Thoracic aorta (tissue), 2 donors: ENCODE measurements around the gene RNF2. TPM values are rescaled to one million over a fixed set of nuclear protein-coding genes. Genes with fewer than 3 reads are reported as not detected.

Experiments used
- ATAC-seq: fragments of 150-250 bp; one replicate; pipeline ENCODE4 v1.8.0; 2017; ENCODE audit warnings: low read depth; ENCODE audit not compliant: insufficient number of reproducible peaks, low FRiP score
- DNase-seq: peaks from one replicate; pipeline ENCODE4 v3.0.0-alpha.2; 2020; ENCODE audit warnings: low spot score
- H3K27ac ChIP-seq, 2 donors: fragments of 200-600 bp; sonication (generic); 1 replicate in 1 of 2; 2 replicates in 1 of 2; pipeline ENCODE4 v1.5.1; 2016; ENCODE audit warnings: mild to moderate bottlenecking in 2 of 2, moderate library complexity in 2 of 2
- H3K27me3 ChIP-seq: fragments of 200-600 bp; sonication (generic); replicated peaks from 2 replicates; pipeline ENCODE4 v1.6.0; 2016; ENCODE audit warnings: mild to moderate bottlenecking; ENCODE audit not compliant: insufficient read depth
- H3K36me3 ChIP-seq: fragments of 200-600 bp; sonication (generic); one replicate; pipeline ENCODE4 v1.5.1; 2016
- H3K4me1 ChIP-seq, 2 donors: fragments of 200-600 bp; sonication (generic); 1 replicate in 1 of 2; 2 replicates in 1 of 2; pipeline versions ENCODE4 v1.5.1 to v1.6.0; 2016; ENCODE audit warnings: low read depth in 2 of 2, mild to moderate bottlenecking in 1 of 2; ENCODE audit not compliant: control insufficient read depth in 1 of 2
- H3K4me3 ChIP-seq: fragments of 200-600 bp; sonication (generic); 2 replicates; pipeline ENCODE4 v1.5.1; 2016; ENCODE audit warnings: mild to moderate bottlenecking
- H3K9me3 ChIP-seq: fragments of 200-600 bp; sonication (generic); 2 replicates; pipeline ENCODE4 v1.5.1; 2016
- total RNA-seq, 2 donors: library from RNA; depleted of rRNA; stranded (reverse); fragments of >200 nt; gene quantifications; one replicate each; pipeline versions ENCODE4 v1.1.0 to v1.2.3, GENCODE V29; 2016
- TF ChIP-seq, protein P1 (sequence below): fragments of 200-600 bp; sonication (generic); IDR thresholded peaks from one replicate; pipeline ENCODE4 v1.5.1; 2019; ENCODE audit warnings: antibody characterized with exemption

Gene RNF2
- total RNA-seq, 2 donors from 2014 or later: 13.8 to 15.7 TPM

DNA sequence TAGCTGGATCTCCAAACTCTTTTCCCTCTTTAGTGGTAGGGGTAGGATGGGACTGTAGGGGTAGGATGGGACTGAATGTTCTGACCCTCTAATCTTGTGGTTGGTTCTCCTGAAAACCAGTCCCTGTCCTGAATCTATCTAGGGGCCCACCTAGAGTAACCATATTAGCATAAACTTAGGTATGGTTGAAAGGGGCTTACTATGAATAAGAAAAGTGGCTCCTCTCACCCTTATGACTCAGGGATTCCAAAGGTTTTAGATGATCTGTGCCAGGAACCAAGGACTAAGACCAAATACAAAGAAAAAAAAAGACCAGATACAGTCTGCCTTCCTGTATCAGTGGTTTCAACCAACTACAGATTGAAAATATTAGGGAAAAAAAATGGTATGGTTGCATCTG, 28.9 kb downstream of the RNF2 start:
- Histone ChIP-seq H3K4me3 (no peak overlapping the region), H3K36me3 (no peaks in the 10 kb centered on the region), H3K4me1 (peaks cover 0 to 2% of the 10 kb centered on the region in 2 donors), H3K27me3 (no peaks in the 10 kb centered on the region), H3K27ac (no peak overlapping the region), H3K9me3 (no peaks in the 10 kb centered on the region)
- DNase-seq (no peak), ATAC-seq (no peak)
- TF ChIP-seq, protein P1, sequence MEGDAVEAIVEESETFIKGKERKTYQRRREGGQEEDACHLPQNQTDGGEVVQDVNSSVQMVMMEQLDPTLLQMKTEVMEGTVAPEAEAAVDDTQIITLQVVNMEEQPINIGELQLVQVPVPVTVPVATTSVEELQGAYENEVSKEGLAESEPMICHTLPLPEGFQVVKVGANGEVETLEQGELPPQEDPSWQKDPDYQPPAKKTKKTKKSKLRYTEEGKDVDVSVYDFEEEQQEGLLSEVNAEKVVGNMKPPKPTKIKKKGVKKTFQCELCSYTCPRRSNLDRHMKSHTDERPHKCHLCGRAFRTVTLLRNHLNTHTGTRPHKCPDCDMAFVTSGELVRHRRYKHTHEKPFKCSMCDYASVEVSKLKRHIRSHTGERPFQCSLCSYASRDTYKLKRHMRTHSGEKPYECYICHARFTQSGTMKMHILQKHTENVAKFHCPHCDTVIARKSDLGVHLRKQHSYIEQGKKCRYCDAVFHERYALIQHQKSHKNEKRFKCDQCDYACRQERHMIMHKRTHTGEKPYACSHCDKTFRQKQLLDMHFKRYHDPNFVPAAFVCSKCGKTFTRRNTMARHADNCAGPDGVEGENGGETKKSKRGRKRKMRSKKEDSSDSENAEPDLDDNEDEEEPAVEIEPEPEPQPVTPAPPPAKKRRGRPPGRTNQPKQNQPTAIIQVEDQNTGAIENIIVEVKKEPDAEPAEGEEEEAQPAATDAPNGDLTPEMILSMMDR: no peak

DNA sequence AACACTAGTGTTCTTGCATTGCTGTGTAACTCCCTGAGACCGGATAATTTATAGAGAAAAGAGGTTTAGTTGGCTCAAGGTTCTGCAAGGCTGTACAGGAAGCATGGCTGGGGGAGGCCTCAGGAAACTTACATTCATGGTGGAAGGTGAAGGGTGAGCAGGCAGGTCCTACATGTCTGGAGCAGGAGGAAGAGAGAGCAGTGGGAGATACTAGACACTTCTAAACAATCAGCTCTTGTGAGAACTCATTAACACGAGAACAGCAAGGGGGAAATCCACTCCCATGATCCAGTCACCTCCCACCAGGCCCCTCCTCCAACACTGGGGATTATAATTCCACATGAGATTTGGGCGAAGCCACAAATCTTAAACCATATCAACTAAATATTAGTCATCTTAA, 30.1 kb downstream of the RNF2 start:
- TF ChIP-seq, protein P1: no peak
- Histone ChIP-seq H3K27me3 (no peaks in the 10 kb centered on the region), H3K36me3 (no peaks in the 10 kb centered on the region), H3K4me3 (no peak overlapping the region), H3K9me3 (no peaks in the 10 kb centered on the region), H3K27ac (no peak overlapping the region), H3K4me1 (no peaks in the 10 kb centered on the region)
- ATAC-seq (no peak), DNase-seq (no peak)

DNA sequence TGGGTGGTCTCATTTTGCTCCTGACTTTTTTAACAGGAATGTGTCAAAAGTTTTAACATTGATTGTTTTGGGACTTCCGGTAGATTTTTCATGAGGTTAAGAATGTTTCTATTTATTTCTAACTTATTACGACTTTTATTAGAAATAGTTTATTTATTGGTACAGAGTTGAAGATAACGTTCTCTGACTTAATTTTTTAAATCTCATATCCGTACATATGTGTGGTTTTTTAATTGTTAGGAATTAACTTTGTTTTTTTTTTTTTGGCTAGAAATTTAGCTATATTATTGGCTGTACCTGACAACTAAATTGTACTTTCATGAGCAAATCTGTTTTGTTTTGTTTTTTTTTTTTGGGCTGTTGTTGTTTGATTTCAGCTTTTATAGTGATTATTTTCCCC, 32.0 kb downstream of the RNF2 start:
- no peaks in the 10 kb centered on the region for H3K9me3 ChIP-seq
- TF ChIP-seq, protein P1: no peak
- no peak overlapping the region for H3K27ac ChIP-seq
- no peaks in the 10 kb centered on the region for H3K4me1 ChIP-seq
- no peaks in the 10 kb centered on the region for H3K27me3 ChIP-seq
- no peak for DNase-seq
- no peak for ATAC-seq
- no peaks in the 10 kb centered on the region for H3K36me3 ChIP-seq
- H3K4me3 ChIP-seq: no peak overlapping the region

DNA sequence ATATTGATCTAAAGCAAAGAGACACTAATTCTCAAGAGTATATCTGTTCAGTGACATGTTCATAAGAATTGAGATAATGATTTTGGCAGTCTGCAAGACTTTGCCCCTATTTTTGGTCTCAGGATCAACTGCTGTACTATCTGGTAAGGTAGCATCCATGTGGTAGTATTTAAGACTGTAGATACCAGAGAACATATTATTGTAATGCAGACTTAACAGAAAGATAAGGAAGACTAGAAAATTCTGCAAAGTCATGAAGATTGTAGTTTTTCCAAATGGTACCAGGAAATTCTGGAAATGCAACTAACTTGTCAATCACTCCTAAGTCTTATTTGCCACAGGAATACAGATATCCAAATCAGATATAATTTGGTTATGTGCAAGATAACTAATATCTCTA, 35.1 kb downstream of the RNF2 start:
- TF ChIP-seq, protein P1: no peak
- H3K36me3 ChIP-seq: no peaks in the 10 kb centered on the region
- H3K27ac ChIP-seq: no peak overlapping the region
- H3K9me3 ChIP-seq: no peaks in the 10 kb centered on the region
- DNase-seq (no peak), ATAC-seq (no peak)
- no peaks in the 10 kb centered on the region for H3K27me3 ChIP-seq
- H3K4me3 ChIP-seq: no peak overlapping the region
- H3K4me1 ChIP-seq: no peaks in the 10 kb centered on the region

DNA sequence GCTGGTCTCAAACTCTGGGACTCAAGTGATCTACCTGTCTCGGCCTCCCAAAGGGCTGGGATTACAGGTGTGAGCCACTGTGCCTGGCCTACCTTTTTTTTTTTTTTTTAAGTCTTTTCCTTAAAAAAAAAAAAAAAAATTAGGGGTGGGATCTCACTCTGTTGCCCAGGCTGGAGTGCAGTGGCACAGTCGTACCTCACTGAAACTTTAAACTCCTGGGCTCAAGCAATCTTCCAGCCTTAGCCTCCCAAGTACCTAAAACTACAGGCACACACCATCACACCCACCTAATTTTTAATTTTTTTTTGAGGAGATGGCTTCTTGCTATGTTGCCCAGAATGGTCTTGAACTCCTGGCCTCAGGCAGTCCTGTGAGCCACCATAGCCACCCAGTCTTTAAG, 38.5 kb downstream of the RNF2 start:
- no peaks in the 10 kb centered on the region for H3K9me3 ChIP-seq
- DNase-seq (no peak), ATAC-seq (no peak)
- peaks cover 13% of the 10 kb centered on the region for H3K36me3 ChIP-seq
- no peaks in the 10 kb centered on the region for H3K27me3 ChIP-seq
- no peak overlapping the region for H3K4me3 ChIP-seq
- no peak overlapping the region for H3K27ac ChIP-seq
- H3K4me1 ChIP-seq: no peaks in the 10 kb centered on the region
- TF ChIP-seq, protein P1: no peak
